Measurements from ENCODE around the gene UBALD2.
"Not testable (repeated sequence)": the region's sequence is repeated elsewhere in the genome, so short reads cannot be mapped to it uniquely, and the experiment has no call there.

UBALD2 gene

GRCh38 chr17:76278268-76278908, 13.2 kb downstream of the UBALD2 start:
- FAIRE-seq: no peak

- FAIRE-seq: no peak
These were observed 14.0 kb downstream of the UBALD2 start for GRCh38 chr17:76278952-76279741.

DNA sequence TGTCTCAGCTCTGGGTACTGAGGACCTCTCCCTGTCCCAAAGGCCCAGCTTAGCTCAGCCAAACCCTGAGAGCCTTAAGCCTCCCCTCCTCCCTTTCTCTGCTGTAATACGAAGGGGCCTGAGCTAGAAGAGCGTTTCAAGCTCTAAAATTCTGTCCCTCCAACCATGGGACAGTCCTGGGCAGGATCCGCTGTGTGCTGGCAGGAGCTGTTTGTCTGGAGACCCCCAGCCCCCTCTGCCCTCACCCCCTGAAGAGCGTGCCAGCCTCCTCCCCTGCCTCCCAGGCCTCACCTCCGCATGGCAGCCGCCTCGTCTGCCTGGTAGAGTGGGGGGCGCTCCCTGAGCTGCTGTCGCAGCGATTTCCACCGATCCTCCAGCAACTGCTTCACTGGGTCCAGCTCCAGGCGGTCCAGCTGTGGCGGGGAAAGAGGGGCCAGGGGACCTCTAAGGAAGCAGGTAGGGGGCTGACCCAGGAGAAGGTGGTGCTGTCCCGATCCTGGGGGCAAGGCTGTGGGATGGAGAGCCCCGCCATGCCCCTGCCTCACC, 14.7 kb downstream of the UBALD2 start:
- FAIRE-seq: no peak

- FAIRE-seq: no peak
These were observed 15.5 kb downstream of the UBALD2 start for GRCh38 chr17:76280650-76281049.

GRCh38 chr17:76281573-76282371, 16.6 kb downstream of the UBALD2 start:
- no peak for FAIRE-seq

DNA sequence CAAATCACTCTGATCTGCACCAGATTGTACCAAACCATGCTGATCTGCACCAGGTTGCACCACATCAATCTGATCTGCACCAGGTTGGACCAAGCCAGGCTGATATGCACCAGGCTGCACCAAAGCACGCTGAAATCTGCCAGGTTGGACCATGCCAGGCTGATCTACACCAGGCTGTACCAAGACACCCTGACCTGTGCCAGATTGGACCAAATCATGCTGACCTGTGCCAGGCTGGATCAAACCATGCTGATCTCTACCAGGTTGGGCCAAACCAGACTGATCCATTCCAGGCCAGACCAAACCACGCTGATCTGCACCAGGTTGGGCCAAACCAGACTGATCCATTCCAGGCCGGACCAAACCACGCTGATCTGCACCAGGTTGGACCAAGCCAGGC, 27.4 kb downstream of the UBALD2 start:
- FAIRE-seq: no peak

DNA sequence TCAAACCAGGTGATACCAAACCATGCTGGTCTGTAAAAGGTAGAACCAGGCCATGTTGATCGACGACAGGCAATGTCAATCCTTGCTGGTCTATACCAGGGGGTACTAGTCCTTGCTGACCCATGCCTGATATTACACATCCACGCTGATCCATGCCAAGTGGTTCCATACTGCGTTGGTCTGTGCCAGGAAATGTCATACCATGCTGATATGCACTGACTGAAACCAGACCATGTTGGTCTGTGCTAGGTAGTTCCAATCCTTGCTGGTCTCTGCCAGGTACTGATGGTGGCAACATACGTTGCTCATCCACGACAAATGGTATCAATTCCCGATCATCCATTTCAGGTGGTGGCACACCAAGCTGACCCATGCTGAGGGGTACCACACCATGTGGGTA, 28.0 kb downstream of the UBALD2 start:
- FAIRE-seq: no peak

GRCh38 chr17:76296186-76296585, 31.0 kb downstream of the UBALD2 start:
- no peak for FAIRE-seq

GRCh38 chr17:76296889-76297288, 31.7 kb downstream of the UBALD2 start:
- FAIRE-seq: no peak

- no peak for FAIRE-seq
These were observed 32.3 kb downstream of the UBALD2 start for GRCh38 chr17:76297436-76297835.

GRCh38 chr17:76304226-76305134, 39.3 kb downstream of the UBALD2 start:
- FAIRE-seq: no peak

- FAIRE-seq: not testable (repeated sequence)
These were observed 39.9 kb downstream of the UBALD2 start for GRCh38 chr17:76305135-76305454.

- FAIRE-seq: no peak
These were observed 42.3 kb downstream of the UBALD2 start for GRCh38 chr17:76307299-76307965.

GRCh38 chr17:76307966-76308338, 42.8 kb downstream of the UBALD2 start, which contains the start of gene QRICH2:
Gene QRICH2, minus strand, starts transcription at chr17:76308276. Its CDS starts 278 bp downstream, at chr17:76307998.
- no peak for FAIRE-seq

DNA sequence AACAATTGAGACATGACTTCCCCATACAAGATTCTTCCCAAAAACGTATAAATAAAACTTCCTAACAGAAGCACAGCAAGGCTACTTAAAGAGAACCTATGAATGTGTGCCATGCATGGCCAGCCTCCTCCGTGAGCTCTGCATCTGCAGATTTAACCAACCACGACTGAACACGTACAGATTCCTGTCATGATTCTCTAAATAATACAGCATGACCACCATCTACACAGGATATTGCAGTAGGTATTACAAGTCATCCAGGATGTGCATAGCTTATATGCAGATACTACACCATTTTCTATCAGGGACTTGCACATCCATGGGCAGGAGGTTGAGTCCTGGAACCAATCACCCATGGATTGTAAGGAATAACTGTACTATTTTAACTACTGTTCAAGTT, 44.3 kb downstream of the UBALD2 start:
- FAIRE-seq: no peak

DNA sequence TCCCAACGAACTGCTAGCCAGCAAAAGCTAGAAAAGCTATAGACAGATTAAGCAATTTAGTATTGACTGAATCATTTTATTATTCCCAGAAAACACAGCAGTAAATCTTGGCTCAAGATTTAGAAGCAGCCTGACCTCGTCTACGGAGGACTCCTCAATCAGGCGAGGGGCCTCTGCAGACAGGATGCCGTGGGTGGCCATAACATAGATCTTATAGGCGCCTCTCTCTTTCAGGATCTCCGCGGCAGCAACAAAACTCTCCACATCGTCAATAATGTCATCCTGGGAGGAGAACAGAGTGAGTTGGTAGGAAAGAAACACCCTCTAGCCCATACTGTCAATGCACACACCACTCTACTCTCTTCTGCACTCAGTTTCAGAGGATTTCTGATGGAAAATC, 47.6 kb downstream of the UBALD2 start:
- FAIRE-seq: no peak

- FAIRE-seq: no peak
These were observed 49.5 kb downstream of the UBALD2 start for GRCh38 chr17:76314392-76315227.

- FAIRE-seq: no peak
These were observed 52.4 kb downstream of the UBALD2 start for GRCh38 chr17:76317535-76317934.

DNA sequence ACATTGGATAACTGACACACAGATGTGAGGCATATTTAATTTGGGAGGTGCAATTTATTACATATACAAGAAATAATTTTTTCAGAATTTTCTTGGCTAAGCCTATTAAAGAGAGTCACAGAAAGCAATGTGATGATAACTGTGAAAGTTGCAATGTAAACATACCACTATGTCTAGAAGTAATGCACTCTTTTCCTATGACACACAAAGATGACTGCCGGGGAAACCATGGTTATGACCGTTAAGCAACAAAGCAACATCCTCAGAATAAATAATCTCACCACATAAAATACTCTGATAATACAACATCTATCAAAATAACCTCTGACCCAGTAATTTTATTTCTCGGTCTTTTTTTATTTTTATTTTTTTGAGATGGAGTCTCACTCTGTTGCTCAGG, 53.4 kb downstream of the UBALD2 start:
- no peak for FAIRE-seq

Measured in endometrium (tissue), 2 donors.